Hepatic stellate cell (primary cell): ENCODE results near the gene JMJD6.

Source experiments
- DNase-seq: peaks from one replicate; pipeline ENCODE4 v3.0.0; 2011; ENCODE audit warnings: low spot score

Gene JMJD6

DNA sequence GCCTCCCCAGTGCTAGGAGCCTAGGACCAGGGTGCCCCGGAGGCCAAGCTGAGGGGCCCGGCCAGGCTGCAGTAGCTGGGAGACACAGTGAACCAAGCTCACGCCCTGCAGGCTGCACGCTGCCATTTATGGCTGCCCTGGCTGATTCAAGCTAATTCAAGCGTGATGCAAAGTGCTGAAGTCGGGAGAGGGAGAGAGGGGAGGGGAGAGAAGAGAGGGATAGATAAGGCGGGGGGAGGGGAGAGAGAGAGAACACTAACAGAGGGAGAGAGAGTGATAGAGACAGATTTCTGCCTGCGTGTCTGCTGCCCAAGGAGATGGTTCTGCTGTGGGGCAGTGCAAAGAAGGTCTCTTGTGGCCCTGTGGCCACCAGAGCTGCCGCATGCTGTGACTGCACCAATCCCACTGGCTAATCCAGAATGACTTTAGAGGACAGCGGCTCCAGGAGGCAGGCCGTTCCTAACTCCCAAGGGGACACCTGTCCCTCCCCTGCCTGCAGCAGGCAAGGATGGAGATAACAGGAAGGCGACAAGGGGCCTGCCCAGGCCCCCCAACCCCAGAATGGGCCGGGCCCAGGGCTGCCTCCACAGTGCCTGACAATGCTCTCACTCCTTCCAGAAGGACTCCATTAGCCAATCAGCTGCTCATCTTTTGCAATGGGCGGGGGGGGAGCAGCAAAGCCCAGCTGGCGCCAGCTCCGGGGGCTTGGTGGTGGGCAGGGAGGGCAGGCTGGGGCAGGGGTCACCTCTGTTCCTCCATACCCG is 28.5 kb downstream of the JMJD6 start:
- DNase-seq, result peak; percentile 51

DNA sequence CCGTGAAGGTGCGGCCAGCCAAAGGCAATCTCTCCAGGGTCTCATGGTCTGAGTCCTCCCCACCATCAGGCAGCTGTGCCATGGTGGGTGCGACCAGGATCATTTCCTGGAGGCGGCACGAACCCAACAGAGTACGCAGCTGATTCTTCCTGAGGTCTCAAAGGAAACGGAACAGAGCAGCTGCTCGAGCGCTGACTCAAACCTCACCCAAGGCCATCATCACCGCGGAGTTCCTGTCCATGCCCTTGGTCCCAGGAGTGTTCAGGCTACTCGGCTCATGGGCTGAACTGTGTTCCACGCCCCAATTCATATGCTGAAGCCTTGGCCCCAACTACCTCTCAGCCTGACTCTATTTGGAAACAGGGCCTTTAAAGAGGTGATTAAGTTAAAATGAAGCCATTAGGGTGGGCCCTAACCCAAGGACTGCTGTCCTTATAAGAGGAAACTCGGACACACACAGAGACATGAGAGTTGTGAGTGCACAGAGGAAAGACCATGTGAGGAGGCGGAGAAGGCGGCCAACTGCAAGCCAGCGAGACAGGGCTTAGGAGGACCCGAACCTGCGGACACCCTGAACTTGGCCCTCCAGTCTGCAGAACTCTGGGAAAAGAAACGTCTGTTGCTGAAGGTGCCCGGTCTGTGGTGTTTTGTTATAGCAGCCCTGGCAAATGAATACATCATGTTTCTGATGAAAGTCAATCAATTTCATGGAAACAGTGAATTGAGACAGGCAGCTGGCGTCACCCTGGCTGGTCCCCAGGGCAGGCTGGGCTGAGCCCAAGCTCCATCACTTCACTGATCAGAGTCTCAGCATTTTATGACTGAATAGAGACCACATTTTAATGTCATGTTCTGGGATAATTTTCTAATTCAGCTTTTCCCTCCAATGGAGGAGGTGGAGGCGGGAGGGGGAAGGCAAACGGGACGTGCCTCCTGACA is 29.4 kb downstream of the JMJD6 start:
- no peak for DNase-seq

DNA sequence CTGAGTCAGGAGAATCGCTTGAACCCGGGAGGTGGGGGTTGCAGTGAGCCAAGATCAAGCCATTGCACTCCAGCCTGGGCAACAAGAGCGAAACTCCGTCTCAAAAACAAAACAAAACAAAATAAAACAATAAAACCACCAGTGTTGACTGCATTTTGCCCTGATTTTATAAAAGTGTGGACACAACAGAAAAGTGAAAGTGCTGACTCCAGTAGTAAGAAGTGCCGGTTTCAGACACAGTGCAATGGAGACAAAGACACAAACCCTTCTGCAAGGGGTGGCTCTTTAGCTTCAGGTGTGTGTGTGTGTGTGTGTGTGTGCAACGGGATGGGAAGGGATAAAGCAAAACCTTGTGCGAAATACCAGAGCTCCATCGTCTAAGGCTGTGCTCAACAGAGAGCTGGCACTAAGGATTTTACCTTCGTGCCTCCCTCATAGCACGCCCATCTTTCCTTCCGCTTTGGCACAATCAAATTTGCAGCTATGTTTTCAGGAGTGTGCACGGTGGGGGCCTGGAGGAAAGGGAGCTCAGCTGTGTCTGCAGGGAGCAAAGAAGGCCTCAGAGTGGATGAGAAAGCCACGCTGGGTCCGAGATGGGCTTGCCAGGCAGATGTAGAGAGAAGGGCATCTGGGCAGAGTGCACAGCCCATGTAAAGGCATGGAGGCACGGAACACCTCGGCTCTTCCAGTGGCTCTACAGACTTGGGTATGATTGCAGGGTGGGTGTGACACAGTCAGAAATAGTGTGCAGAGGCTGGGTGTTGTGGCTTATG is 31.2 kb downstream of the JMJD6 start:
- DNase-seq, result no peak

DNA sequence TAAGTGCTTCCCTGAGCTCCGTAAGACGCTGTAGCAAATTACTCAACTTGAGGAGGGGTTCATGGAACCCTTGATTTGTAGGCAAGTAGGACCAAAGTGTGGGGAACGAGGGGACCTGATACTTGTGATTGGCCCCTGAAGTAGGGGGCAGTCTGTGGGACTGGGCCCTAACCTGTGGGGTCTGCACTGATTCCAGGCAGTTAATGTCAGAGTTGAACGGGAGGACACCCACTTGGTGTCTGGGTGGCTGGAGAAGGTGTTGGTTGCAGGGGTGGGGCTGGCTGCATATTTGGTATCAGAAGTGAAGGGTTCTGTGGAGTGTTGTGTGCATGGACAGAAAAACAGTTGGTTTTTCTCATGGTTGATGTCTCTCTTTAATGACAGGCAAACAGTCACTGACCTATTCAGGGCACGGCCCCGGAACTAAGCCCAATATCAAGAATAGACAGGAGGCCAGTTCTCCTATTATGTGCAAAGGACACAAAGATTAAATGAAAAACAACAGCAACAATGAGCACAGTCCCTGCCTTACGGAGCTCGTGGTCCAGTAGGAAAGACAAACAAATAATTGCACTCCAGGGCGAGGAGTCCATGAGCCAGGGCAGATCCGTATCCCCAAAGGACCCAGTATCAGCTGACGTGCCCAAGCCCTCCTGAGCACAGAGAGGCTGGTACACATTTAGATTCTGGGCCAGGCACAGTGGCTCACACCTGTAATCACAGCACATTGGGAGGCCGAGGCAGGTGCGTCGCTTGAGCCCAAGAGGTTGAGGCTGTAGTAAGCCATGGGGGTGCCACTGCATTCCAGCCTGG is 34.8 kb downstream of the JMJD6 start:
- no peak for DNase-seq

DNA sequence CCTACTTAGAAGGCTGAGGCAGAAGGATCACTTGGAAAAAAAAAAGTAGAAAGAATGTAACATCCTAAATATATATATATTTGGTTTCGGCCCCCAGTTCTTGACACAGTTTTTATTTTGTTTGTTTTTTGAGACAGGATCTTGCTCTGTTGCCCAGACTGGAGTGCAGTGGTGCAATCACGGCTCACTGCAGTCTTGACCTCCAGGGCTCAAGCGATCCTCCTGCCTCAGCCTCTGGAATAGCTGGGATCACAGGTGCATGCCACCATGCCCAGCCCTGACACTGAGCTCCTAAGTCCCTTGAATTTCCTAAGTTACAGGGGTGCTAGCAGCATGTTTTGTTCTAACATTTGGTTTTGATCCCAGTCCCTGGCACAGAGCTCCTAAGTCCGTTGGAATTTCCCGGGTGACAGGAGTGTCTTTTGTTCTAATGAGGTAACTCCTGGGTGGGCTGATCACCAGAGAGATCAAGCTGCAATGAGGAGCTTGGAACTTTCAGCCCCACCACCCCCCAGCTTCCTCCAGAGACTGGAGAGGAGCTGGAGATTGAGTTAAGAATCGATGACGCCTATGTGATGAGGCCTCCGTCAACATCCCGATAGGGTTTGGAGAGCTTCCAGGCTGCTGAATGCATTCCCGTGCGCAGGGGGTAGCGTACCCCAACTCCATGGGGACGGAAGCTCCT is 35.7 kb downstream of the JMJD6 start:
- no peak for DNase-seq

DNA sequence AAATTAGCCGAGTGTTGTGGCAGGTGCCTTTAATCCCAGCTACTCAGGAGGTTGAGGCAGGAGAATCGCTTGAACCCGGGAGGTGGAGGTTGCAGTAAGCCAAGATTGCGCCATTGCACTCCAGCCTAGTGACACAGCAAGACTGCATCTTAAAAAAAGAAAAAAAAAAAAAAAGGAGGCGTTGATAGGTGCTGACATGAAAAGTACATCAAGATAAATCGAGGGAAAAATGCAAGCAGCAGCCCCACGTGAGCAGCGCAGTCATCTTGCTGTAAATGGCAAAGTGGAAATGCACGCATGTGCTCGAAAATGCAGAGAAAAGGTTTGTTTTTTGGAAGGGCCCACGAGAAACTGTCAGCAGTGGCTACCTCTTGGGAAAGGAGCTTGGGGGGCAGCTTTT is 36.5 kb downstream of the JMJD6 start:
- no peak for DNase-seq

DNA sequence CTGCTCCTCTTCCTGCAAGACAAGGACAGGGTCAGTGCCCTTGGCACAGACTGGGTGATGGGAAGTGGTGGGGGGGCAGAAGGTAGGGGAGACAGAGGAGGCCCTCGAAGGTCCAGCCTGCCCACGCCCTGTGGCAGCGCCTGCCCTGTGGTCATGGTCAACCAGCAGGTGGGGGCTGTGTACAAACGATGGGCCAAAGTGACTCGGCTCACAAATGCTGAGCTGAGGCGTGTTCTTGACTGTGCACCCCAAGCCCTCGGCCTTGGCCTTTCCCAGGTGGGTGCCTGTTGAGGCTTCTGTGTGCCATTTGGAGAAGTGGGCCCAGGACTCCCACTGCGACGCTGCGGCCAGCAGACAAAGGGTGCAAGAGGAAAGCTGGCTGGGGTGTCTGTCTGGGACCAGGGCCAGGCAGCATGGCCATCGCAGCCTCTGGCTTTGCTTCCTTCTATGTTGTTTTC is 38.2 kb downstream of the JMJD6 start:
- DNase-seq, result no peak

DNA sequence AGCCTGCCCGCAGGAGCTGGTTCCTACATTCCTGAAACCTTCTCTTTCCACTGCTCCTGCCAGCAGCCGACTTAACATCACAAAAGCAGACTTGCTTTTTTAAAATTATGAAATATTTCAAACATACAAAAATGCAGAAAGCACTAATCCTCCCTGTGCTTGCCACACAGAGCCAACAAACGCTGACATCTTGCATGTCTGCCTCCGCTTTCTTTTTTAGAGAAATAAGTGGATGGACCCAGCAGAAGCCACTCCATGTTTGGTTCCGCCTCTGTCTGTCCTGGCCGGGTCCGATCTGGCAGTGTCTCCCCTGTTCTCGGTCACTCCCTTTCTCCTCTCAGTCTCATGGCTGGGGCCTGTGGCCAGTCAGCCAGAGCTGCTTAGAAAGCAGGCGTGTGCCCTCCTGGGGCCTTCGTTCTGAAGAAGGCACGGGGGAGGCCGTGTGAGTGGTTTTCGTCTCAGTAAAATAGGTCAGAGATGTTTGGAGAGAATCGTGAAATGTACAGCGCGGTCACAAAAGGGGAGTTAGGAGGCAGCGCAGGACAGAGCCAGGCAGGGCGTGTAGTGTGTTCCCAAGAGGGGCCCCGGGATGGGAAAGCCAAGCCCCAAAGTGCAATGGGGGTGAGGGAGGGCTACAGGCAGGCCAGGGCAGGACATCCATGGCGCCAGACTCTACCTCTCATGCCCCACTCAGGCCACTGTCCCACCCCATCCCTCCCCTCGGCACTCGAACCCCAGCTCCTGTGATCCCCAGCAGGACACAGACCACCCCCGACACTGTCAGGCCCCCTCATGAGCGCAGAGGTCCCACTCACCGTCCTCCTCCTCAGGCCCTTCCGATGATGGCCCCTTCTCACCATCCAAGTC is 38.9 kb downstream of the JMJD6 start:
- no peak for DNase-seq

DNA sequence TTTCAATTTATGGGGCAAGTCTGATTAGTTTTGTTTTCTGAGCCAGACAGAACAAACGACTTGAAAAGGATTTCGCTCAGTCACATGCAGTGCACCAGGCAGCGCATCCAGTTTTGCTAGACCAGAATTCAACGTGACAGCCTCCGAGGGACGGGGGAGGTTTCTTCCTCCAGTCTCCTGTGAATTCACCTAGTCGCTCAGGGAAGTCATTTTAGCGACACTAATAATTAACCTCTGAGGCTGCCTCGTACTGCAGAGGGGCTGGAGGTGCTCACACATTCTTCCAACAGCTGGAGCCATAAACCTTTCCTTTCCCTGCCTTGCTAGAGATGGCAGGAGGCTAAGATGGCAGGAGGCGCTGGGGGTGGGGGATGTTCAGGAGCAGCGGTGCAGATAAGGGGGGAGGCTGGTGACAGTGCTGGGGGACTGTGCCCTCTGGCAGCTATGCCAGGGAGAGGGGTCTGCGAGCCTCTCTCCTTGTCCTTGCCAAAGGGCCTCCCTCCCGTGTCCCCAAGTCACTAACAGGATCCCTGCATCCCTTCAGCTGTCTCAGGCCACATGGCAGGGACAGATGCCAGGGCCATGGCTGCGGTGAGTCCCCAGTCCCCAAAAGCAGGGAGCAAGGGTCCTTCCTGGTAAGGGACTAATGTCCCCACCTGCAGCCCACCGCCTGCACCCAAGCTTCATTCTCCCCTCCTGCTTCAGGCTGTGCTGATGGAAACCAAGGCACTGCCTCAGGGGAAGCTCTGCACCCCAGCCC is 39.7 kb downstream of the JMJD6 start:
- no peak for DNase-seq

DNA sequence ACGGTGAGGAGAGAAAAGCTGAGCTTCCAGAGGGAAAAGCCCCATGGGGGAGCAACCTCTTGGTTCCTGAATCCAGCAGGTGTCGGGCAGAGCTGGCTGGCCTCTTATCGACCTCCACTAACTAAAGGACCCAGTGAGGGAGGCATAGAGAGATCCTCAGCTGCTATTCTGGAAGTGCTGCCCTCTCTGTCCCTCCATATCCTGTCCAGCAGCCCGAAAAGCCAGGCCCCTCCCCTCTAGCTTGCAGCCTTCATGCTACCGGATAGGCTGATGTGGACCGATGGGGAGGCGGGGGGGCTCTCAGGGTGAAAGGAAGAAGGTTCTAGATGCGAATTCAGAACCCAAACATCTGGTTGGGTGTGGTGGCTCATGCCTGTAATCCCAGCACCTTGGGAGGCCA is 40.6 kb downstream of the JMJD6 start:
- no peak for DNase-seq

DNA sequence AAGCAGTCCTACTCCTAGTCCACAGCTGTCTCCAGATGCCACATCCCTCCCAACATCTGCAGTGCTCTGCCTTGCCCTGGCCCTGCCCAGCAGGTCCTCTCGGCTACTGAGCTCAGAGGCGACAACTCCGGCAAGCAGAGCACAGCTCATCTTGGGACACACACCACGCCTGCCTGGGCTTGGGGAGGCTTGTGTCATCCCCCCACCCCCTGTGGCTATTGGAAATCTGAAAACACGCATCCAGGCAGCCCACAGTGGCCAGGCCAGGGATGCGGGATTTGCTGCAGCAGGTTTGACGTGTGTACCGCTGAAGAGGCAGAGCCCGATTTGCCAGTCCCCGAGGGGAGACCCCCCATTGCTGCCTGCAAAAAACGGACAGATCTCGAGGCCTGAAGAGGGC is 41.0 kb downstream of the JMJD6 start:
- no peak for DNase-seq

DNA sequence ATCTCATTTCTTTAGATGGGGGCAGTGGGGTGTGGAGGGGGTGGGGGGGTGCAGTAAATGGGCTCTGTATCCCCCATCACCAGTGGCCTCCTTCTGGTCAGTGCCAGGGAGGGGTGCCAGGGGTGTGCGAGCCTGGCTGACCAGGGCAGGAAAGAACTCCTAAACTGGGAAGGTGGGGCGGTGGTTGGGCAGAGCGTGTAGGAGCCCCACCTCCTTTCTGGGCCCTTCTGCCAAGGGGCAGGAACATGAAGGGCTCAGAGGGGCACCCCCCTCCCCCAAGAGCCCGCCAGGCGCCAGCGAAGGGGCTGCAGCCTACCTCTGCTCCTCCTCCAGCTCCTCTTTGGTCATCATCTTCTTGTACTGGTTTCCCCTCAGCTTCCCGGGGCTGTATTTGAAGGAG is 41.6 kb downstream of the JMJD6 start:
- DNase-seq, result no peak

DNA sequence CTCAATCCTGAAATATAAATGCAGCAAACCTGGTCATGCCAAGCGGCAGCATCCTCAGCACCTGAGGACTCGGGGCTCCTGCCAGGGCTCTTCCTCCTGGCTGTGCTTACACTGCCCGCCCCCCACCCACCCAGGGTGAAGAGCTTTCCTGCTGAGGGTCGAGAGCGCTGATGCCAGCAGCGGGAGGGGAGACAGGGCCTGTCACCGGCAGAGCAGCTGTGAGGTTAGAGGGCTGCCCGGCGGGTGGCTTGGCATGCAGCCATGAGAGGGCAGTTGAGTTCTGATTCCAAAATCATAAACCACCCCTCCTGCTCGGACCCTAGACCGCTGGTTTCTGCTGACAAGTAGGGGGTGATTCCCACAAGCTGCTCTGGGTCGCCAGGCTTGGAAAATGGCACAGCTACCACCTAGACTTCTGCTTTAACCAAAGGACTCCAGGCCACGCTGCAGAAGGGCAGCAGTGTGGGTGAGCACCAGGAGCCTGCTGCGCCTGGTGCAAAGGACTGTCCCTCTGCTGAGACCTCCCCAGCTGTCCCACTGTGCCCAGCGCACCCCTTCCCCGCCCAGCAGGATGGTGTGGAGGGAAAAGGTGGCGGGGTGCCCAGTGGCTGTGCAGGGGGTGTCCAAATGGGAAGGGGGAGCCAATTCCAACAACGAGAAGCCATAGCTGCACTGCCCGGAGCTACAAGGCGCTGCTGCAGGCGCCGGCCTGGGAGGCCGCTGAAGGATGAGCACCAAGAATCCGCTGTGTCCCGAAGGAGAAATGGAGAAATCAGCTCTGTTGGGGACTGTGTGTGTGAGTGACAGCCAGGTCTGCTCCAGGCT is 42.3 kb downstream of the JMJD6 start:
- DNase-seq, result no peak

DNA sequence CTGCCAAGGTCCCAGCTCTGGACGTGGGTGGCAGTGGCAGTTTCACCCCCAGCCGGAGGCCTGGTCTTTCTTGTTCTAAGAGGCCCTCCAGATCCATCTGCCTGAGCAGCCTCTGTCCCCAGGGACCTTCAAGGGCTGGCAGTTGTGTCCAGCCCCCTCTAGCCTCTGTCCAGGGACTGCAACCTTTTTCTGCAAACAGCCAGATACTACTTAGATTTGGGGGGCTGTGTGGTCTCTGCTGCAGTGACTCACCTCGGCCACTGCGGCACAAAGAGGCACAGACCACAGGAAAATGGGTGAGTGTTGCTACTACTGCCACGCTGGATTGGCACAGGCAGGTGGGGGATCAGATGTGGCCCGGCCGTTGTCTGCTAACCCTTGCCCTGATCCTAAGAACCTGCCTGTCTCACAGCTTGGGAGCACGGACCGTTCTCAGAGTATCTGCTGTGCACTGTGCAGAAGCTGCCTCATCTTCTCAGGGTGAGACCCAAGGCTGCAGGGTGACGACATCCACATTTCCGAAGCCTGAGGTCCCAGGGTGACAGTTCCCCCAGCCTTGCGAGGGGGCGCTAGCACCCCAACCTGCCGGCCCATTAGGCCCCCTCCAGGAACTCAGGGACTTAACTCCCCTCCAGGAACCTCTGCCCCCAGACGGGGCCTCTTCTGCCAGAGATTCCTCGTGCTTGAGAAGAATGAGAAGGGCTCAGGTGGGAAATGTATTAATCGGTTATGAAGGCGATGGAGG is 43.2 kb downstream of the JMJD6 start:
- no peak for DNase-seq

DNA sequence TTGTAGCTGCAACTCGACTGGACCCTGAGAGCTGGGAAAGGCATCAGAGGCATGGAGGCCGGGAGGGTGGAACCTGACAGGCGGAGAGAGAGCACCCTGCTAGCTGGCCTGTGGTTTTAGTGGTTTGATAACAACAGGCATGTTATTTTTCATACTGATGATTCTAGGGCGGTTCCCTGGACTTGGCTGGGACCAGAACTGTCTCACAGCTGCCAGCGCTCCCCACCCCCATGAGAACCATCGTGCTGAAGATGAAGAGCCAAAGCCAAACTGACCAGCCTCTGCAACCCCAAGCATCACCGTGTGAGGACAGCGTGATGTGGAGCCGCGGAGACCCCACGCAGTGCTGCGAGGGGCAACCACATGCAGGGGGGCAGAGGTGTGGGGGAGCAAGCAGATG is 44.1 kb downstream of the JMJD6 start:
- DNase-seq, result peak; percentile 83

DNA sequence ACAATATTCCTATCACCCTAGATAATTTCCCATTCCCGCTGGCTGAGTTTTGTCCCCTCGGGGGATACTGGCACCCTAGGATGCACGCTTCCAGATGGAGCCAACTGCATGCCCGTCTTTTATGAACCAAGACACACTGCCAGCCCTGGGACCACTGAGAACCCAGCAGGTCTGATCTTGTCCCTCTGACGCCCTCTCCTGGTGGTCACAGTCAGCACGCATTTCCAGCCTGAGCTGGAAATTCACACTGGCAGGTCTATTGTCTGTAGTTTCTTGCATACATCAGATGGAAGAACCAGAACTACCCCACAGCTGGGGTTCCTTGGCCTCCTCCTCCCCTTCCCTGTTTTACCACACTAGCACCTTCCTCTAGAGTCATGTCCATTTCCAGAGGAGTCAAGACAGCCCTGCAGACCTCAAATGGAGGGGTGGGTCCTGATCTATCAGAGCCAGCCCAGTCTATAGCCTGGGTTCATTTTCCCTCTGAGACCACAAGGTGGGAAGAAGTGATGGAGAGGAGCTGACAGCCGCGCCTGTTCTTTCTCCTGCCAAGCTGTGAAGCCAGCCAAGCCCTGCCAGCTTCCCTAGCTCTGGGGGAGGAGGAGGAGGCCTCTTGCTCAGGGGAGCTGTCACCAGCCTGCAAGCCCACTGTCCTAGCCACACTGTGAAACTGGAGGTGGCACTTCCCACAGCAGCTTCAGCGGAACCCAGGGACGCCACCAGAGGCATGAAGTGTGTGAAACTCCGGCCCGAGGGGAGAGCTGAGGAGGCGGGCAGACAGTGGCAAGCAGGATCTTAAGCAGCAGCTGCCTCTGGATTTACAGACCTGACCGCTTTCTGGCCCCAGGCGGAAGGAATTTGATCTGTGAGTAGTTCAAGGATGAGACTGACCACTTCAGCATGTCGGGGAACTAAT is 44.9 kb downstream of the JMJD6 start:
- peak; percentile 72 for DNase-seq

DNA sequence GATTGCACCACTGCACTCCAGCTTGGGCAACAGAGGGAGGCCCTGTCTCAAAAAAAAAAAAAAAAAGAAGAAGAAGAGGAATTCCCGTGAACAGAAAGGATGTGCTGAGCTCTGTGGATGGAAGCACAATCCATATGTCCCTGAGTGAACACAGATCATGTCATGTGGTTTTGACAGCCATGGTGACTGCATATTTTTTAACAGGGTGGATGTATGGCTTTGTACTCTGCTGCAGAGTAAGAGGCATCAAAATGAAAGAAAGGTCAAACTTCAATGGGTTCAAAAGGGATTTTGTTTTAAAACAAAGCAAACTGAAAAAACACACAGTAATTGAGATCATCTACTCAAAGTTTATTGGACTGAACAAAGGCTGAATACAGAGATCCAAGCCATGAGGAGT is 47.2 kb downstream of the JMJD6 start:
- no peak for DNase-seq
